CD4-positive, alpha-beta T cell (primary cell): ENCODE results near the gene AVP. TPM values are rescaled to one million over a fixed set of nuclear protein-coding genes. Genes with fewer than 3 reads are reported as not detected.
"Not testable (repeated sequence)": the region's sequence is repeated elsewhere in the genome, so short reads cannot be mapped to it uniquely, and the experiment has no call there.

Experiments
- ATAC-seq: fragments of 200-7000 bp; cut with Tn5 transposase; one replicate; pipeline ENCODE4 v1.10.0; 2022; ENCODE audit warnings: mild to moderate bottlenecking; ENCODE audit not compliant: poor library complexity
- CTCF ChIA-PET: fragments of 350-600 bp; sonication (Branson Sonifier 250); formaldehyde crosslinking; loops from one replicate; lab custom pipeline; 2021; ENCODE audit warnings: antibody characterized with exemption, inconsistent platforms; lab: Charles Lee
- POLR2A ChIA-PET: fragments of 350-600 bp; sonication (Branson Sonifier 250); formaldehyde crosslinking; loops from one replicate; lab custom pipeline; 2021; ENCODE audit warnings: antibody characterized with exemption, inconsistent platforms; lab: Charles Lee
- DNase-seq, 14 experiments: peaks; one replicate each; pipeline ENCODE4 v3.0.0-alpha.2; 2013 to 2020; ENCODE audit warnings: mixed read lengths in 2 of 14
- H3K27ac ChIP-seq, 2 donors: one replicate each; pipeline versions ENCODE4 v1.5.1 to v1.7.0; 2013; ENCODE audit warnings: low read length in 2 of 2, low read depth in 1 of 2, mild to moderate bottlenecking in 1 of 2
- H3K27me3 ChIP-seq, 2 experiments: 1 replicate in 1 of 2; 2 replicates in 1 of 2; pipeline versions ENCODE4 v1.6.1 to v1.7.0; 2013; ENCODE audit warnings: low read length in 2 of 2, control low read depth in 1 of 2, mild to moderate bottlenecking in 1 of 2, moderate library complexity in 1 of 2; ENCODE audit not compliant: insufficient read depth in 2 of 2, control insufficient read depth in 1 of 2
- H3K36me3 ChIP-seq: one replicate; pipeline ENCODE4 v1.6.1; 2013; ENCODE audit warnings: low read length, control low read depth; ENCODE audit not compliant: insufficient read depth
- H3K4me1 ChIP-seq: one replicate; pipeline ENCODE4 v1.6.1; 2013; ENCODE audit warnings: low read length, control low read depth; ENCODE audit not compliant: insufficient read depth
- H3K4me3 ChIP-seq: one replicate; pipeline ENCODE4 v1.5.1; 2013; ENCODE audit warnings: mild to moderate bottlenecking, low read length, moderate library complexity
- H3K9me3 ChIP-seq, 2 experiments: 1 replicate in 1 of 2; 2 replicates in 1 of 2; pipeline versions ENCODE4 v1.6.1 to v1.7.0; 2013; ENCODE audit warnings: low read length in 2 of 2, mild to moderate bottlenecking in 2 of 2, control low read depth in 1 of 2, moderate library complexity in 1 of 2; ENCODE audit not compliant: control insufficient read depth in 1 of 2, insufficient read depth in 1 of 2
- H3K27ac Mint-ChIP-seq: one replicate; pipeline ENCODE4 v1.8.0; 2020; ENCODE audit warnings: mixed read lengths
- H3K27me3 Mint-ChIP-seq: one replicate; pipeline ENCODE4 v1.8.0; 2021; ENCODE audit warnings: mixed read lengths
- H3K36me3 Mint-ChIP-seq: one replicate; pipeline ENCODE4 v1.8.0; 2021; ENCODE audit warnings: low read depth, mixed read lengths
- H3K4me1 Mint-ChIP-seq: one replicate; pipeline ENCODE4 v1.8.0; 2021; ENCODE audit warnings: low read depth, mixed read lengths
- H3K4me3 Mint-ChIP-seq: one replicate; pipeline ENCODE4 v1.8.0; 2020; ENCODE audit warnings: mild to moderate bottlenecking, mixed read lengths
- H3K9me3 Mint-ChIP-seq: one replicate; pipeline ENCODE4 v1.8.0; 2020; ENCODE audit warnings: mixed read lengths
- CTCF ChIP-seq: fragments of 200-600 bp; IDR thresholded peaks from one replicate; pipeline ENCODE4 v1.8.0; 2022; ENCODE audit warnings: antibody characterized with exemption, mild to moderate bottlenecking
- intact Hi-C, 2 experiments: fragments of 100-400 bp; cut with DNase I in 1 of 2; cut with micrococcal nuclease in 1 of 2; formaldehyde crosslinking; loops; one replicate each; pipeline versions ENCODE4 v1.15.1 to v1.9.0; 2023 to 2025; cut with DNase I, micrococcal nuclease
- total RNA-seq, 174 experiments: library from RNA in 2 of 174; stranded (reverse) in 2 of 174; gene quantifications; one replicate each; pipeline ENCODE4 v1.2.3 and lab custom pipeline; 2021 to 2026

AVP gene
- total RNA-seq, 2 experiments from 2014 or later, result 0.47 to 0.56 TPM

GRCh38 chr20:3119044-3119443 lies 34.5 kb upstream of the AVP start:
- peaks cover 55% of the 10 kb centered on the region for H3K36me3 Mint-ChIP-seq
- no peak overlapping the region for H3K4me3 Mint-ChIP-seq
- peaks cover 55% of the 10 kb centered on the region for H3K4me1 ChIP-seq
- H3K4me1 Mint-ChIP-seq, result peaks cover 55% of the 10 kb centered on the region
- intact Hi-C loops, result loop anchor here in 1 of 2 experiments (5.0 kb wide), 2 partner anchors 38 to 88 kb away; partner anchors contain the start of genes FASTKD5, ITPA and UBOX5
- H3K9me3 ChIP-seq, result peaks cover 0 to 6% of the 10 kb centered on the region in 2 experiments
- peaks cover 27% of the 10 kb centered on the region for H3K36me3 ChIP-seq
- H3K27me3 ChIP-seq, result no peaks in the 10 kb centered on the region
- DNase-seq (no peak), ATAC-seq (no peak)
- H3K27me3 Mint-ChIP-seq, result no peaks in the 10 kb centered on the region
- ChIA-PET POLR2A (no interaction called here), CTCF (interaction anchor here (0.6 to 1.5 kb wide), 2 partner anchors 22 to 42 kb away, joined by 4 to 5 read pairs; no protein-coding TSS in a partner anchor)
- H3K27ac Mint-ChIP-seq, result peak overlapping the region; percentile 99
- H3K4me3 ChIP-seq, result no peak overlapping the region
- TF ChIP-seq CTCF, result no peak
- H3K27ac ChIP-seq, result no peak overlapping the region
- H3K9me3 Mint-ChIP-seq, result no peaks in the 10 kb centered on the region

GRCh38 chr20:3117839-3118379 lies 33.4 kb upstream of the AVP start:
- H3K27me3 Mint-ChIP-seq, POLR2A ChIA-PET, H3K27ac ChIP-seq, H3K9me3 ChIP-seq, H3K4me3 ChIP-seq, H3K9me3 Mint-ChIP-seq, H3K27me3 ChIP-seq: not testable (repeated sequence)
- TF ChIP-seq CTCF, result peak; percentile 64
- Mint-ChIP-seq H3K36me3 (peaks cover 57% of the 10 kb centered on the region), H3K4me3 (peak overlapping the region; percentile 59), H3K27ac (peak overlapping the region; percentile 99), H3K4me1 (peaks cover 46% of the 10 kb centered on the region)
- intact Hi-C loops, result loop anchor here (1.0 to 5.0 kb wide), 5 partner anchors 39 to 199 kb away; partner anchors contain the start of genes FASTKD5 (in 1 of the 2), ITPA (in 1 of the 2) and UBOX5 (in 1 of the 2)
- H3K36me3 ChIP-seq, result peaks cover 34% of the 10 kb centered on the region
- peak; percentile 51 for ATAC-seq
- peak; percentile 28 to 83 (median 56) for DNase-seq
- peaks cover 47% of the 10 kb centered on the region for H3K4me1 ChIP-seq
- CTCF ChIA-PET, result interaction anchor here (0.6 to 2.4 kb wide), 8 partner anchors 11 to 843 kb away, joined by 3 to 14 read pairs (median 4); no protein-coding TSS in a partner anchor

GRCh38 chr20:3116341-3116740 lies 31.8 kb upstream of the AVP start:
- no peak for ATAC-seq
- POLR2A ChIA-PET, result no interaction called here
- Histone ChIP-seq H3K36me3 (peaks cover 22% of the 10 kb centered on the region), H3K27me3 (no peaks in the 10 kb centered on the region), H3K4me3 (no peak overlapping the region), H3K4me1 (peaks cover 31% of the 10 kb centered on the region), H3K27ac (no peak overlapping the region), H3K9me3 (no peaks in the 10 kb centered on the region)
- Mint-ChIP-seq H3K27me3 (no peaks in the 10 kb centered on the region), H3K9me3 (no peaks in the 10 kb centered on the region), H3K36me3 (peaks cover 57% of the 10 kb centered on the region), H3K4me1 (peaks cover 30% of the 10 kb centered on the region), H3K27ac (no peak overlapping the region), H3K4me3 (no peak overlapping the region)
- intact Hi-C loops, result loop anchor here in 1 of 2 experiments (2.0 to 5.0 kb wide), 4 partner anchors 41 to 200 kb away; partner anchors contain the start of genes FASTKD5, ITPA and UBOX5
- no peak for DNase-seq
- CTCF ChIA-PET, result interaction anchor here (1.0 to 2.4 kb wide), 2 partner anchors 47 to 63 kb away, joined by 3 to 14 read pairs; no protein-coding TSS in a partner anchor
- TF ChIP-seq CTCF, result no peak
